SK-MEL-5 (cell line): ENCODE data around the gene WNT3A. TPM values are rescaled to one million over a fixed set of nuclear protein-coding genes. Genes with fewer than 3 reads are reported as not detected.
"Not testable (repeated sequence)": the region's sequence is repeated elsewhere in the genome, so short reads cannot be mapped to it uniquely, and the experiment has no call there.

Experiments
- DNase-seq: peaks from one replicate; pipeline ENCODE4 v3.0.0-alpha.2; 2016; ENCODE audit warnings: low read depth, low spot score
- in situ Hi-C: cut with HindIII; loops from 2 replicates; pipeline ENCODE4 v1.10.0; 2016; ENCODE audit warnings: low sequenced_read_pairs, high pct_unique_total_duplicates, low pct_unique_long_range_greater_than_20kb
- total RNA-seq: library from RNA; depleted of rRNA; stranded (reverse); fragments of >200 nt; shearing (Covaris generic); gene quantifications from 2 replicates; pipeline ENCODE4 v1.2.3, GENCODE V29; 2014

The WNT3A gene
- total RNA-seq, 1 experiment from 2014 or later = not detected

DNA sequence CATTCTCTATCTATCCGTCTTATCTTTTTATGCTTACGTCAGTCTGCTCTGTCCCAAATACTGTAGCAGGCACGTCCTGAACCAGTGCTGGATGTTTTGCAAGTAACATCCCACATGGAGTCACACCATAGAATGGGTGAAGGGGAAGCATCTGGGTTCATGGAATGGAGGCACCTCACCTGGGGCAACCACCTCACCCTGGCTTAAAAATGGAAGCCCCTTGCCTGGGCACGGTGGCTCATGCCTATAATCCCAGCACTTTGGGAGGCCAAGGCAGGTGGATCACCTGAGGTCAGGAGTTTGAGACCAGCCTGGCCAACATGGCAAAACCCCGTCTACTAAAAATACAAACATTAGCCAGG is 12.9 kb downstream of the WNT3A start:
- in situ Hi-C loops, DNase-seq: not testable (repeated sequence)

GRCh38 chr1:228020686-228021354 is 14.0 kb downstream of the WNT3A start:
- DNase-seq = no peak
- in situ Hi-C loops = no loop called here

GRCh38 chr1:228021355-228022030 is 14.7 kb downstream of the WNT3A start:
- in situ Hi-C loops = no loop called here
- no peak for DNase-seq

DNA sequence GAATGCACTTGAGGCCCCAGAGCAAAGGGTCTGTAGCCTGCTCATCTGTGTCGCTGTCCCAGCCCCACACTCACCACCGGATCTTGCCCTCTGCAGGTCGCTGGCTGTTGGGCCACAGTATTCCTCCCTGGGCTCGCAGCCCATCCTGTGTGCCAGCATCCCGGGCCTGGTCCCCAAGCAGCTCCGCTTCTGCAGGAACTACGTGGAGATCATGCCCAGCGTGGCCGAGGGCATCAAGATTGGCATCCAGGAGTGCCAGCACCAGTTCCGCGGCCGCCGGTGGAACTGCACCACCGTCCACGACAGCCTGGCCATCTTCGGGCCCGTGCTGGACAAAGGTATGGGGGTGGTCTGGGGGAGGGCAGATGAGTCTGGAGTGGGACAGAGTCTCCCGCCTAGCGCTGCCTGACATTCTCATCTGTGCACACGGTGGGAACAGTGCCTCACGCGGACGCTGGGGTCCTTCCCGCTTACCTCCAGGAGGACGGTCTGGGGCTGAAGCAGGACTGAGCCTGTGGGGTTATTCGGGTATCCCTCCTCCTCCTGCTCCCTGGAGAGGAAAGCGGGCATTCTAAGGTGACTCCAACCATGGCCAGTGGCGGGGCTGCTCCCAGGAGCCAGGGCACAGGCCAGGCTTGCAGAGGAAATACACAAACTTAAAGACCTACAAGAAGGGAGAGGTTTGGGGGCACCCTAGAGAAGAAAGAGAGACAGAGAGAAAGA is 15.9 kb downstream of the WNT3A start:
- in situ Hi-C loops = no loop called here

DNA sequence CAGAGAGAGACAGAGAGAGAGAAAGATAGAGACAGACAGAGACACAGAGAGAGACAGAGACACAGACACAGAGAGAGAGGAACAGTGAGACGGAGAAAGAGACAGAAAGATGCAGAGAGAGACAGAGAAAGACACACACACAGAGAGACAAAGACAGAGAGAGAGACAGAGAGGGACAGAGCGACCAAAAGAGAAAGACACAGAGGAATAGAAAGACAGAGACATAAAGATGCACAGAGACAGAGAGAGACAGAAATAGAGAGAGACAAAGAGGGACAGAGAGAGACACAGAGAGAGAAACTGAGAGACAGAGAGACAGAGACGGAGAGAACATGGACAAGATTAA is 16.5 kb downstream of the WNT3A start:
- in situ Hi-C loops = no loop called here

More for the DNA sequence above, 15.9 kb downstream of the WNT3A start:
- DNase-seq = no peak

DNA sequence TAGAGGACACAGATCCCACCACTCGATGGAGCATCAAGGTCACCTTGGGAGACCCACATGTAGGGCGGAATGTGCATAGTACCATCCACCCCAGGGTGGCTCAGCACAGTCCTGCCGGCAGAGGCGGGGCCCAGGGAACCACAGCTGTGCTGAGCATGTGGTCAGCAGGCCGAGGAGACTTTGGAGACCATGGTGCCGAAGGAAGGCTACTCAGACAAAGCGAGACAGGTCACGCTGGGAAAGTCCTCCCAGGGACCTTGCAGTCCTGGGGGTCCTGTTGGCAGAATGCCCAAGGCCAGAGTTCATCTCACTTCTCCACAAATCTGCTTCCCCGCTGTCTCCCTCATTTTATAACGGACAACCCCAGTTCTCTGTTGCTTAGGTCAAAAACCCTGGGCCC is 22.5 kb downstream of the WNT3A start:
- in situ Hi-C loops = no loop called here
- DNase-seq = no peak

More for the DNA sequence above, 16.5 kb downstream of the WNT3A start:
- DNase-seq = no peak

DNA sequence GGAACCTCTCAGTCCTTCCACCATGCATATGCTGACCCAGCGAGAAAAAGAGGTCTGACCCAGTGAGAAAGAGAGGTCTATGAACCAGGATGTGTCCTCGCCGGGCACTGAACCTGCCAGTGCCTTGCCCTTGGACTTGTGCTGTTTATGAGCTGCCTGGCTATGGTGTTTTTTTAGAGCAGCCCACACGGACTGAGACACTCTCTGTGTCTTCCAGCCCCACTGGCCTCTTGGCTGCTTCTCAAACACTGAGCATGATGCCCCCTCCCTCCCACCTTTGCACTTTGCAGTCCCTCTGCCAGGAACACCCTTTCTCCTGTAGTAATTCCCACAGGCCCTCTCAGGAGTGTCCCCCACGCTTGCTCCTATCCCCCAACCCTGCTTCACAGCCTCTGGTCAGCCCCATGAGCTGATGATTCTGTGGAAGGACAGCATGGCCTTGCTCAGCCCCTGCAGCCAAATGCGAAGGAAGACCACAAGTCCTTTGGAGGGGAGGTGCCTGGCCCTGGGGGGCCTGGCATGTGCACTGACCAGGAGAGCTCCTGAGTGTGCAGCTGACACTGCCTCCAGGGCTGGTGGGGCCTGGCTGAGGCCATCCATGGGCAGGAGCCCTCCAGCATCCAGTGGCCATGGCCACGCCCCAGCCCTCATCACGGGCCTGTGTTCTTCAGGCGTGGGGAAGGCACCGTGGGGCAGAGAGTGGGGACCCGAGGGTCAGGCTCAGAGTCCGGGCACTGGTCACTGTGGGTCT is 23.8 kb downstream of the WNT3A start:
- DNase-seq = no peak
- in situ Hi-C loops = no loop called here

DNA sequence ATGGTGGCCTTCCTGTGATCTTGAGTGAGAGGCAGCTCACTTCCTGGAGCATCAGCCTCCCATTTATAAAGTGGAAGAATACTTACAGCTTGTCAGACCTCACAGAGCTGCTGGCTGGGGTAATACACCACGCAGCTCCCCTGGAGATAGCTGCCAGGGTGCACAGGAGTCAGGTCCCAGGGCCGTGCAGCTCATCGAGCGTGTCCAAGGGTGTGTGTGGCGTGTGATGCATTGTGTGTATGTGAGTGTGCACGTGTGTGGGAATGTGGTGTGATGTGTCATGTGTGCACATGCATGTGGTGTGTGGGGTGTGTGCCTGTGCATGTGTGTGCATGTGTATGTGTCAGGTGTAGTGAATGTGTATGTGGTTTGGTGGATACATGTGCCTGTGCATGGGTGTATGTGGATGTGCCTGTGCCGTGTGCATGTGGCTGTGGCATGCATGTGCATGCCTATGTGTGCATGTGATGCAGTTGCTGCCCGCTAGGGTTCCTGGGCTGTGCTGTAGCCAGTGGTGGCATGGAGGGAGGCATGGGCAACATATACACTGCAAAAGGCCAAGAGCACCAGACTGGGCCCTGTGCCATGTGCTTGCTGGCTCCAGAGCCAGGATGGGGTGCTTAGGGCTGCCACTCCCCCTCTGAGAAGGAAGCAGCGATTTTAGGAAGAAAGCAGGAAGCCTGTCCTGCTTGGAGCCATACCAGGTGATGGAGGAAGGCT is 24.6 kb downstream of the WNT3A start:
- no peak for DNase-seq
- in situ Hi-C loops = no loop called here

DNA sequence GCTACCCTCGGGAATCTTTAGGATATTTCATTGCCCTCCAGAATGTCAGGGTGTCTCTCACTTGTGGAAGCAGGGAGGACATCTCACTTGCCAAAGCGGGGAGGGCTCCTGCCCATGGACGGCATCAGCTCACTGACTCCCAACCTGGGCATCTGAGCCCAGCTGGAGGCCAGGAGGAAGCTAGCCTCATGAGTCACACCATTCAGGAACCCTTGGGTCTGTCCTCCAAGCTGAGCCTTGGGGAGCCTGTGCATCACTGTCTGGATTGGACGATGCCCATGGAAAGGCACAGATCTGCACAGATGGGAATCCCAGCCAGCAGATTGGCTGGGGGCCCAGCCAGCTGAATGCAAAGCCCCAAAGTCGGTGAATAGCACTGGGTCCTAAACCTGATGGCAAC is 25.2 kb downstream of the WNT3A start:
- no peak for DNase-seq
- in situ Hi-C loops = no loop called here

DNA sequence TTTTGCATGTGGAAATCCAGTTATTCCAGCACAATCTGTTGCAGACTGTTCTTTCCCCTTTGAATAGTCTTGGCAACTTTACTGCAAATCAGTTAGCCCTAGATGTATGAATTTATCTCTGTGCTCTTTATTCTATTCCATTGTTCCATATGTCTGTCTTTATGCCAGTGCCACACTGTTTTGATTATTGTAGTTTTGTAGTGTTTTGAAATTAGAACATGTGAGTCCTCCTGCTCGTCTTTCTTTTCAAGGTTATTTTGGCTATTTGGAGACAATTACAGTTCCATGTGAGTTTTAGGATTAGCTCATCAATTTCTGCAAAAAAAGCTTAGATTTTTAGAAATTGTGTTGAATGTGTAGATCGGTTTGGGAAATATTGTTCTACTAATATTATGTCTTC is 26.6 kb downstream of the WNT3A start:
- in situ Hi-C loops = no loop called here
- no peak for DNase-seq

DNA sequence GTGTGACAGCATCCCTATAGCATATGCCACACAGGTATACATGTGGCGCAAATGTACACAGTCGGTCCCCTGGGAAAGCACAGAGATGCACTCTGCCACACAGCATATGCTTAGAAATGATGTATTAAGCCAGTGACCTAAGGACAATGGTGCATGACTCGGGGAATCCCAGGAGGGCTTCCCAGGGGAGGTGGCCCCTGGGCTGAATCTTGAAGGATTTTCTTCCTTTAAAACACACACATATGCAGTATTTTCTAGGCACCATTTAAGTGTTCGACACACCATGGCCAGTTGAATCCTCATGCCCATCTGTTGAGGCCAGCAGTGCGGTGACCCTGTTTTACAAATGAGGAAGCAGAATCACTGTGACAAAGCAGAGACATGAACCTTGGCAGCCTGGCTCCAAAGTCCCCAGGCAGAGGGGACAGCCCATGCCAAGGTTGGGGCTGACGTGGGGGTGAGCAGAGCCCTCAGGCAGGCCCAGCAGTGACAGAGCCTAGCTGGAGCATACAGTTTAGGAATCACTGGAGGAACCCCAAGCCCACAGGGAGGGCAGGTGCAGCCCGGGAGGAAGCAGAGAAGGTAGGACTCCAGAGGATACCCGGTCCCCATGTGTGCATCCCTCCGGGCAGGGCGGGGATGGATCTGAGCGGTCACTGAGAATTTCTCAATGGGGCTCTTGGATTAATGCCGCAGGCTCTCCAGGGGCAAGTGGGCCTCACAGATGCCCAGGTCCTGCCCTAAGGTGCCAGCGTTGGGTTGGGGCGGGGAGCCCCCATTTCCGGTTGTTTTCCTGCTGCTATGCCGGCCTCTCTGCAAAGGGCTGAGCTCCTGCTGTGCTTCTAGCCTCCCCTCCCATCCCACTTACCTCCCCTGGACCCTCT is 28.4 kb downstream of the WNT3A start:
- DNase-seq = no peak
- in situ Hi-C loops = no loop called here

DNA sequence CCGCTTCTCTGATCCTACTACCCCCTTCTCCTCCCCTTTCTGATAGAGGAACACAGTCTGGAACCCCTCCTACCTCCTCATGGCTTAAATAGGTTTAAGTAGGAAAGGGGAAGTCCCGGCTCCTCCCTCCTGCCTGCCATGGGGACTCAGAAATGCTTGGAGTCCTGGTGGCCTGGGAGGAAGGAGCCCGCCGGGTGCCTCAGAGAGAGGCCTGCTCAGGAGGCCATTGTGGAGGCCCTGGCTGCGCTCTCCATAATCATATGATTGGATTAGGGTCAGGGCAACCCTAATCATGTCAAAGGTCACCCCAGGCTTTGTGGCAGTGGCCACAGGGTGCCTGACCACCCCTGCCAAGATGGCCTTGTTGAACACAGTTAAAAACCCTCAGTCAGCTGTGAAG is 29.0 kb downstream of the WNT3A start:
- in situ Hi-C loops = no loop called here
- DNase-seq = no peak

DNA sequence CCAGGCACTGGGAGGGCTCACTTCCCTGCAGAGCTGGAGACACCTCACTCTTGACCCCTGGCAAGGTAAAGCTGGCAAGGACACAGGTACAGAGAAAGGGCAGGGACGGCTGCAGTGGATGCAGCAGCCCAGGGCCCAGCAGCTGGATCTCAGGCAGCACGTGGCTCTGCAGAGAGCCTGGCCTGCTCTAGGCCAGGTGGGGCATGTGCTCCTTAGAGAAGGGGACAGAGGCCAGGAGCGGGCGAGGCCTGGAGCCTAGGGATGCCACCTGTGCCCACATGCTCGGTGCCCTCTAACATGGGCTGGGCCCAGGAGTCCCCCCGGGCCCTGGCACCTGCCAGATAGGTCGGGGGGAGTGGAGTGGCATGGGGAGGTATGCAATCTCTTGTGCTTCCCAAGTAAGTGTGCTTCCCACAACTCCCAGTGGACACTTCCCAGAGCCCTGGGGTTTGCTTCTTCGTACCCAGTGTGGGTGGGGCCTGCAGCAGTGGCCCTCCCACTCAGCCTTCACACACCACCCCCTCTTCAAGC is 30.0 kb downstream of the WNT3A start:
- no peak for DNase-seq
- in situ Hi-C loops = no loop called here

GRCh38 chr1:228037401-228038386 is 30.9 kb downstream of the WNT3A start:
- no peak for DNase-seq
- in situ Hi-C loops = no loop called here

GRCh38 chr1:228038387-228039005 is 31.7 kb downstream of the WNT3A start:
- DNase-seq = no peak
- in situ Hi-C loops = no loop called here
